Measurements from ENCODE around the gene FOXB1.
A peak's percentile ranks its signal among the peaks of the same experiment; 100 is the strongest.

The FOXB1 gene

DNA sequence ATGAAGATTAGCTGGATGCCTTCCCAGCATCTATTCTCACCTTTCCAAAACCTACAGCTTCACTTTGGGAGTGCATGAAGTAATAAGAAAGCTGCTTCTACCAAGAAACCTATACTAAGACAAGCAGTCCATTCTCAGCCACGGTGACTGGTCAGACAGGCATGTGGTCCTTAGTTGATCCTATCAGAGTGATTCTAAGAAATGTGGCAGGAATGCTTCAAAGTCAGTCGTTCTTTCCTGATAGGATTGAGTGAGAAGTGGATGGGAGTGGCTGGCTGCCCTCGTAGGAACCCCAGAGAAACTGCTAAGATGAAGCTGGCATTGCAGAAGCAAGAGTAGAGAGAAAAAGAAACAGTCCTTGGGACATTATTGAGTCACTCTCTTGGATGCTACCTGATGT is 16.6 kb downstream of the FOXB1 start:
- no peak for DNase-seq

DNA sequence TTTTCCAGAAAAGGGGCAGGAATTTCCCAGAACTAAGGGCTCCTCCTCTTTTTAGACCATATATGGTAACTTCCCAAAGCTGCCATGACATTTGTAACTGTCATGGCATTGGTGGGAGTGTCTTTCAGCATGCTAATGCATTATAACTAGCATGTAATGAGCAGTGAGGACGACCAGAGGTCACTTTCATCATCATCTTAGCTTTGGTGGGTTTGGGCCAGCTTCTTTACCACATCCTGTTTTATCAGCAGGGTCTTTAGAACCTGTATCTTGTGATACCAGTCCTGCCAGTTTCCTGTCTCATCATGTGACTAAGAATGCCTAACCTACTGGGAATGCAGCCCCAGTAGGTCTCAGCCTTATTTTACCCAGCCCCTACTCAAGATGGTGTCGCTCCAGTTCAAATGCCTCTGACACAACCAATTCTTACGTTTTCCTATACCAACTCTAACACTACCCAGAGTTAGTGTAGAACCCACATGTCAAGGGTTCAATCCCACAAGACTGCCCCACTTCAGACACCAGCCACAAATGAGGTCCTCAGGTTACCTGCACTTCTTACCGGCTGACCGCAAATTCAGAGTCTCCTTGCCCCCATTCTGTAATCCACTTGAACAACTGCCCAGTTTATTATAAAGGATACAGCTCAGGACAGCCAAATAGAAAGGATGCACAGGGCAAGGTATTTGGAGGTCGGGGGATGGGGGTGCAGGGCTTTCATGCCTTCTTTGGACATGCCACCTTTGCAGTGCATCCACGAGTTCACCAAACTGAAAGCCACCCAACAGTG is 17.7 kb downstream of the FOXB1 start:
- no peak for DNase-seq

GRCh38 chr15:60022379-60022741 is 18.2 kb downstream of the FOXB1 start:
- no peak for DNase-seq

DNA sequence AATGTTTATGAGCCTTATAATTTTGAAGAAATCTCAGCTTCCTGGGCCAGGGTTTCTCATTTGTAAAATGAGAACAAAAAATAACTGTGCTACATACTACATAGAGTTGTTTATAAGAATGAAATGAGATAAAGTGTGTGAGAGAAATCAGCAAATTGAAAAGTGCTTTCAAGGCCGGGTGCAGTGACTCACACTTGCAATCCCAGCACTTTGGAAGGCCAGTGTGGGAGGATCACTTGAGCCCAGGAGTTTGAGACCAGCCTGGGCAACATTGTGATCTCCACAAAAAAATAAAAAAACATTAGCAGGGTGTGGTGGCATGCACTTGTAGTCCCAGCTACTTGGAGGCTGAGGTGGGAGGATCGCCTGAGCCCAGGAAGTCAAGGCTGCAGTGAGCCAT is 22.4 kb downstream of the FOXB1 start:
- DNase-seq, result no peak

GRCh38 chr15:60035344-60035743 is 31.2 kb downstream of the FOXB1 start:
- no peak for DNase-seq

DNA sequence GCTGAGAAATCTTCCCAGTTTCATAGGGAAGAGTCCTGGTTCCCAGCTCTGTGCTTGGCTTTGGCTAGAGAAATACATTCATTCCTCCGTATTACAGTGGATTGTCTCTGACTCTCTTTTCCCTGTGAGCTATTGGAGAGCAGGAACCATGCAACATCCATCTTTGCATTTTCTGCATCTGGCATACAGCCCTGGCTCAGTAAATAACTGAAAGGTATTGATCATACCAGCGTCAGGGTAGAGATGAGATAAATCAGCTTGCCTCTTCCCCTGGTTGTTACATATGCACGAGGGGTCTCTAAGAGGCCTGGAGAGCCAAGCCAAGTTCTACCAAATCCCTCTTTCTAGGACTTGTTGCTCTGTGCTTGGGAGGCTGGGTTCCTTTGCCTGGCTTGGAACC is 35.2 kb downstream of the FOXB1 start:
- DNase-seq, result no peak

DNA sequence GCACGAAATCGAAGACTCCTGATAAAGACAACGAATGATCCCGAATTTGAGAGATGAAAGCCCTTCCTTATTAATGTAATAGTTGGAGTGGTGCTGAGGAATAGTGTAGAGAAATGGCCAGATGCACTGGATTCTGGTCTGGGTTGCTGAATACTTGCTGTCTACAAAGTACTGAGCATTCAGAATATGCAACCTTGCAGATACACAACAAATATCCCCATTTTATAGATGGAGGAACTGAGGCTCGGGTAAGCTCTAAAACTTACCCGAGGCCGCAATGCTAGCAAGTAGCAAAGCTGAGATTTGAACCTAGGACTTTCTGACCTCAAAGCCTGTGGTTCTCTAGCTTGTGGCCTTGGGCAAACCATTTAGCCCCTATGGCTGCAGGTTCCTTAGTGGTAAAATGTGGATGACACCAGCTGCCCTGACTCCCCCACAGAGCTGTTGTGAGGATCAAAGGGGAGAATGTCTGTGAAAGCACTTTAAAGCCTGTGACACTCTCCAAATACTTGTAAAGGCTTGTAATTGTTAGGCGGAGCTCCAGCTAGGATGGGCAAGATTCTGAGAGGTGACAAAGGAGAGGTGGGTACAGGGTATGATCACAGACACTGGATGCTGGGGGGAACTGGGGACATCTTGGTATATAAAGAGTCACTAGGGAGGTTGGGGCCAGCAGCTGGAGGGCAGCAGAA is 39.8 kb downstream of the FOXB1 start:
- no peak for DNase-seq

DNA sequence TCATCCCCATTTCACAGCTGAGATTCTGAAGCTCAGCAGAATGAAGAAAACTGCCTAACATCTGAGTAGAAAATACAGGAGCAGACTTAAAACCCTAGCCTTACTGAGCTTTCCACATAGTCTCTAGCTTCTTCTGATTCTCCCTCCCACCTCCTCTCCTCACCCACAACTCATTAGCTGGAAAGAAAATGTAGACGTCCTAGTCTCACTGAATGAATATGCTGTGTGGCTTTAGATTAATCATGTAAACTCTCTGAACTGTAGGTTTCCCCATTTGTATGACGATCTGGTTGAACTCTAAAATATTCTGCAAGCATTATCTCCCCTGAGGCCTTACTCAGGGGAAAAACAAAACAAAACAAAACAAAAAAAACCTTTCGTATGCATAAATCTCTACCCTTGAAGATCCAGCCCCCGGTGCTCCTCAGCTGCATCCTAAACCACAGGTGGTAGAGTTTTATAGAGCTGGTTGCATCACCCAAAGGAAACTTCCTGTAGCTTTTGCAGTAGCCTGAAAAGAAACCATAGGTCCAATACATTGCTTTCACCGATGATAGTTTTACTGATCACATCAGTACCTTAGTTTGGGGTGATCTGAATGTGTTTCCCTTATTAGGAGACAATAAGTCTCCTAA is 40.6 kb downstream of the FOXB1 start:
- peak in 1 of 5 donors; percentile 89 for DNase-seq

GRCh38 chr15:60047701-60048100 is 43.6 kb downstream of the FOXB1 start:
- no peak for DNase-seq

DNA sequence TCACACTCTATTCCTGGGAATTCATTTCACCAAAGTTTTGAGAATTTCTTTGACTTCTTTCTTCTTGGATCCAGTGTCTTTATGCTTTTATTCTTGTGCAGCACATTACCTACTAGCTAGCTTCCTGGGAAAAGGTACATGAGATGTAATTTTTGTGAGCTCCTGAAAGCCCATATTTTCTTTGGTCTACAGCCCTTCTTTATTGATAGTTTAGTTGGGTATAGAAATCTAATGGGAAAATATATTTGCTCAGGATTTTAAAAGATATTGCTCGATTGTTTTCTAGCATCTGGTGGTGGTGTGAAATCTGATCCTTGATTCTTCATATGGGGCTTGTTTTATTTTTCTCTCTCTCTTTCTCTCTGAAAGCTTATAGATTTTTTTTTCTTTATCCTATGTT is 45.8 kb downstream of the FOXB1 start:
- DNase-seq, result no peak

DNA sequence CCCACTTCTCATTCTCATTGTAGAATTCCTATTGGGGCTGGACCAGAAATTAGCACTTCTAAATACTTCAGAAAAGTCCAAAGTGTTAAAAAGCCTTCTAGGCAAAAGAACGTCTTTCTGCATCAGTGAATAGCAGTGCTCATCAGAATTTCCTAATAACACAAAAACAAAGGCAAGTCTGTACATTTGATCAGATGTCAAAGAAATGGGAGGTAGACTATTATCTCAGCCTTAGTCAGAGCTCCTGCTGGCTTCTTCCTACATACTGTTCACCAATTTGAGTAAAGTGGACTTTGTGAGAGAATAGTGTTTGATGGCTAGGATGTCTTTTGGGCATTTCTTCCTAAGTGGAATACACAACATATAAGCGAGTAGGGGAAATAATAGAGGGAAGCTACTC is 48.7 kb downstream of the FOXB1 start:
- DNase-seq, result no peak

- no peak for DNase-seq
Observed at GRCh38 chr15:60054472-60054871, 50.4 kb downstream of the FOXB1 start.

All from T-helper 1 cell (primary cell).